Measurements from ENCODE around the gene JPT1.
A peak's percentile ranks its signal among the peaks of the same experiment; 100 is the strongest.
"Not testable (repeated sequence)": the region's sequence is repeated elsewhere in the genome, so short reads cannot be mapped to it uniquely, and the experiment has no call there.

JPT1 gene

GRCh38 chr17:75129576-75129975 is 24.7 kb downstream of the JPT1 start:
- no peak for DNase-seq

GRCh38 chr17:75128694-75129505 is 25.4 kb downstream of the JPT1 start:
- no peak for DNase-seq

- not testable (repeated sequence) for DNase-seq
Observed at GRCh38 chr17:75127936-75128335, 26.4 kb downstream of the JPT1 start.

GRCh38 chr17:75126954-75127353 is 27.4 kb downstream of the JPT1 start:
- DNase-seq = no peak

DNA sequence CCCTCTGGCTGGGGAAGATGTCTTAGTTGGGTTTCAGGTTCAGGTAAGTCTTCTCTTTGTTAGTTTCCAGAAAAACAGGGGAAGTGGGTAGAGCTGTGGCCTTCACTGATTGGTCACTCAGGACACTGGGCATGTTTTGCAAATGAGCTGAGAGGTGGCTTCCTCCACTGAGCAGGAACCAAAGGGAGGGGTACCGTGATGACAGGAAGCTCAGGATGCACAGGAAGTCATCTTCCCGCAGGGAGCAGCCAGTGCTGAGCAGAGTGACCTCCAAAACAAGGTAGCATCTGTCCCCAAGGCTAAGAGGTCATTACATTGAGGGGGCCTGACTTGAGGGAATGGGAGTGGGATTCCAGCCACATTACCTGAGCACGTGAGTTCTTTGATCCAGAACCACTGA is 28.3 kb downstream of the JPT1 start:
- no peak for DNase-seq

GRCh38 chr17:75124819-75125162 is 29.5 kb downstream of the JPT1 start:
- no peak for DNase-seq

- peak; percentile 62 for DNase-seq
Observed at GRCh38 chr17:75124041-75124818, 30.1 kb downstream of the JPT1 start.

GRCh38 chr17:75118307-75118706 is 36.0 kb downstream of the JPT1 start:
- no peak for DNase-seq

DNA sequence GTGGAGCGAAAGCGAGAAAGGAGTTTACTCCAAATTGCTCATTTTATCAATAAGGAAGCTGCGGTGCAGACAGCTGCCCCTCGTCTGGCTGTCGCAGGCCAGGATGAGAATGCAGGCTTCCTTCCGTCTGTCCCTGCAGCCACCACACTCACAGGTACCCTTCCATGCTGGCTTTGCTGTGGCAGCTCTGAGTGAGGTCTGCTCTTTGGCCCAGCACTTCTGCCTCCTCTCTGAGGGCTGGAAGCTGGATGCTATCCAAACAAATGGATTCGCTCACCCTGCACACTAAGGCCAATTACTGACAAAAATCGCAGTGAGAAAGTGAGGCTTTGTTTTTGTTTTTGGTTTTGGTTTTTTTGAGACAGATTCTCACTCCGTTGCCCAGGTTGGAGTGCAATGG is 37.6 kb downstream of the JPT1 start:
- DNase-seq = no peak

- no peak for DNase-seq
Observed at GRCh38 chr17:75115555-75115954, 38.8 kb downstream of the JPT1 start.

- no peak for DNase-seq
Observed at GRCh38 chr17:75114552-75115314, 39.6 kb downstream of the JPT1 start.

DNA sequence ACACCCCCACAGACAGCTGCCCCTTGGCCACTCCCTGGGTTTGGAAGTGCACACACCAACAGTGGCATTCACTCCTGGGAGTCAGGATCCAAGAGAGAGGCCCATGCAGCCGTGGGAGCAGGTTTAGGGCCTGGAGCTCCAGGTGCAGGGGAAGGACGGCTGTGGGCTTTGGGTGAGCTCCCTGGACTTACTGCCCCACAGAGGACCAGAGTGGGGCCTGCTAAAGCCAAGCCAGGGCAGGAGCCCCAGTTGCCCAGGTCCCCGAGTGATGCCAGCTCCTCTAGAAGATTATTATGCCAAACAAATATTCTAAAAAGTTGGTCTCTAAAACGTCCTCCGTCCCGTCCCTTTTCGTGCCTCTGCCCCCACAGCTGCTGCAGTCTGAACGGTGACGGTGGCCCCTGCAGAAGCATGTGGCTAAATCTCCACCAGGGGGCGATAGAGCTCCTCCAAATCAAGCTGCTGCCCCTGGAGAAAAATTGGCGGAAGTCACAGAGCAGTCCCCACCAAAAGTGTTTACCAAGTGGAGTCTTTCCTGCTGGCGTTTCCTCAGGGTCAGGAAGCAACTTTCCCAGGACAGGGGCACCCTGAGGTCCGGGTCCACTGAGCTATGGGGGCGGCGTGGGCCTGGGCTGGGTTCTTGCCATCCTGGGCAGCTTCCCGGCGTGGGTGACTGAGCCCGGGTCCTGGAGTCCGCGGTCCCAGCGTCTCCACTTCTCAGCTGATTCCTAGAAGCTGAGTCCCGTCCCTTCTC is 40.3 kb downstream of the JPT1 start:
- peak; percentile 87 for DNase-seq

- no peak for DNase-seq
Observed at GRCh38 chr17:75111777-75112335, 42.5 kb downstream of the JPT1 start.

GRCh38 chr17:75110234-75110937 is 43.9 kb downstream of the JPT1 start:
- no peak for DNase-seq

DNA sequence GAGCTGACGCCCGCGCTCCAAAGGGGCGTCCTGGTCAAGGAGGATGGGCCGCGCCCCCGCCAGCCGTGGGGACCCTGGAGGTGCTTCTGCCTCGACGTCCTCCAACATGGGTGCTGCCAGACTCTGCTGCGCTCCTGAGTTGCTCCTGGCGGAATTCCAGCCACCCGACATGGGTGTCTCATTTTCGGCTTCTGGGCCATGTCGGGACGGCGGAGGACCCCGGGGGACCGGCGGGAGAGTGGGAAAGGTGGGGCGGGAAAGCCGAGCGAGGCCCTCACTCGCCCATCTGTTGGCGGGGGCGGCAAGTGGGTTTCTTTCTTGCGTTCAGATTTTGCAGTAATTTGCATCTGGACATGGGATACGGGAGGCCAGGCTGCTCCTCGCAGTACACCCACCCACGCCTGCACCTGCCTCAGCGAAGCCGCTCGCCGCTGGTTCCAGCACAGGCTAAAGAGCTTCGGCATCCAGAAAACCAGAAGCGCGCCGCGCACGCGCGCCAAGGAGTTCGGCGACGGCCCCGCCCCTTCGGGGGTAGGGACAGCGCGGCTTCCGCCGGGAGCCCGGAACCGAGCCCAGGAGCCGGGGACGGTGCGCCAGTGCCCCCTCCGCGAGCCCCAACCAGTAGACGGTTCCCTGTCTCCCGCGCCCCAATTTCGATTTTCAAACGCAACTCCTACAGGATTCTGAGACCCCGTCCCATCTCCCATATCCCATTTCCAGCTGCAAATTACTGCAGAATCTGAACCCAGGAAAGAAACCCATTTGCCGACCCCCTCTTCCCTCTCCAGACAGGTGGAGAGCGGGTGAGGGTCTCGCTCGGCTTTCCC is 44.7 kb downstream of the JPT1 start, which contains the start of gene ARMC7:
TSS of gene ARMC7 (plus strand) at position 563 of the 827 bp plus-strand sequence. CDS start 320 bp downstream, outside the sequence.
- peak; percentile 90 for DNase-seq

- no peak for DNase-seq
Observed at GRCh38 chr17:75109046-75109406, 45.3 kb downstream of the JPT1 start.

GRCh38 chr17:75108193-75108592 is 46.1 kb downstream of the JPT1 start:
- no peak for DNase-seq

- no peak for DNase-seq
Observed at GRCh38 chr17:75105126-75106080, 48.9 kb downstream of the JPT1 start.

Data from CD4-positive, alpha-beta T cell treated with Interleukin-15 for 1 hour (primary cell).